WTC11 (cell line): Measurements from ENCODE around the gene MTHFS.

Experiments
- CREB1 ChIP-seq: sonication (generic); formaldehyde crosslinking; IDR thresholded peaks from 2 replicates; pipeline ENCODE4 v1.8.0; 2023; ENCODE audit warnings: mild to moderate bottlenecking, missing genetic modification reagents
- KAT7 ChIP-seq: sonication (generic); formaldehyde crosslinking; IDR thresholded peaks from 2 replicates; pipeline ENCODE4 v1.8.1; 2023; ENCODE audit warnings: missing genetic modification reagents, mild to moderate bottlenecking, borderline replicate concordance
- NFYB ChIP-seq: sonication (generic); formaldehyde crosslinking; conservative IDR thresholded peaks from 2 replicates; pipeline ENCODE4 v1.8.0; 2022; ENCODE audit warnings: low read depth, missing genetic modification reagents
- SP1 ChIP-seq: sonication (generic); formaldehyde crosslinking; conservative IDR thresholded peaks from 2 replicates; pipeline ENCODE4 v1.8.1; 2022; ENCODE audit warnings: missing genetic modification reagents
- TP53 ChIP-seq: sonication (generic); formaldehyde crosslinking; IDR thresholded peaks from 2 replicates; pipeline ENCODE4 v1.8.1; 2023; ENCODE audit warnings: mild to moderate bottlenecking, missing genetic modification reagents
- ZNF121 ChIP-seq: sonication (generic); formaldehyde crosslinking; IDR thresholded peaks from 2 replicates; pipeline ENCODE4 v1.8.0; 2023; ENCODE audit warnings: missing genetic modification reagents
- TF ChIP-seq, protein P1 (sequence below): sonication (generic); formaldehyde crosslinking; IDR thresholded peaks from 2 replicates; pipeline ENCODE4 v1.8.0; 2022; ENCODE audit warnings: mild to moderate bottlenecking, missing genetic modification reagents
- TF ChIP-seq, protein P2 (sequence below): sonication (generic); formaldehyde crosslinking; IDR thresholded peaks from 2 replicates; pipeline ENCODE4 v1.8.0; 2022; ENCODE audit warnings: mild to moderate bottlenecking, missing genetic modification reagents
- TF ChIP-seq, protein P3 (sequence below): fragments of 200-600 bp; IDR thresholded peaks from 2 replicates; pipeline ENCODE4 v1.8.0; 2022; ENCODE audit warnings: antibody characterized with exemption
- TF ChIP-seq, protein P4 (sequence below): sonication (generic); formaldehyde crosslinking; IDR thresholded peaks from 2 replicates; pipeline ENCODE4 v1.8.1; 2022; ENCODE audit warnings: missing genetic modification reagents, borderline replicate concordance
- TF ChIP-seq, protein P5 (sequence below): sonication (generic); formaldehyde crosslinking; conservative IDR thresholded peaks from 2 replicates; pipeline ENCODE4 v1.8.1; 2022; ENCODE audit warnings: mild to moderate bottlenecking, missing genetic modification reagents

DNA sequence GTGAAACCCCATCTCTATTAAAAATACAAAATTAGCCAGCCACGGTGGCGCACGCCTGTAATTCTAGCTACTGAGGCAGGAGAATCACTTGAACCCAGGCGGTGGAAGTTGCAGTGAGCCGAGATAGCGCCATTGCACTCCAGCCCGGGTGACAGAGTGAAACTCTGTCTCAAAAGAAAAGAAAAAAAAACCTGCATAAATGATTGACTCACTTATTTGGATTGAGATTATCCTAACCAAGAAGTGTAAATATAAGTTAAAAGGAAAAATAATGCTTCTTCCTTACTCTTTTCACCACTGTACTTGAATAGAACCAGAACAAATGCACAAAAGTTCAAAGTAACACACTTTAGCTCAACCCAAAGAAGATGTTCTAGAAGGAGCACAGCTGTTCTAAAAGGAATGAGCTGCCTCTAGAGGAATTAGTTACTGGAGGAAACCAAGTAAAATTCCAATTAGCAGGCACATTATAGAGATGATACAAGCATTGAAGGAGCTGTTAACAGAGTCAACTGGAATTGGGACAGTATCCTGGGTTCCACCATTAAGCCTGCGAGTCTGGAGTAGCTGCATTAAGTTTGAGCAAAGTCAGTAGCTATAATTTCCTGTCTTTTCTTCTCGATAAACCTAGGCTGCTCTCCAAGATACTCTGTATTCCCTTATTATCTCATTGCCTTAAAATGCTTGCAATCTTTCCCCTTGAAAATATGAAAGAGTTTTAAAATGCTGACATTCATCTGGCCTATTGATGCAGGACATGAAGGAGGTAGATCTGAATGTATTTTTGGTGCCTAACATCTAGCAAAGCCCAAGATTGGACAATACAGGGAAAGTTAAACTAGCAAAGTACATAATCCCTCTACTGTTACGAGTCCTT is 9.5 kb downstream of the MTHFS start:
- TF ChIP-seq, protein P1, sequence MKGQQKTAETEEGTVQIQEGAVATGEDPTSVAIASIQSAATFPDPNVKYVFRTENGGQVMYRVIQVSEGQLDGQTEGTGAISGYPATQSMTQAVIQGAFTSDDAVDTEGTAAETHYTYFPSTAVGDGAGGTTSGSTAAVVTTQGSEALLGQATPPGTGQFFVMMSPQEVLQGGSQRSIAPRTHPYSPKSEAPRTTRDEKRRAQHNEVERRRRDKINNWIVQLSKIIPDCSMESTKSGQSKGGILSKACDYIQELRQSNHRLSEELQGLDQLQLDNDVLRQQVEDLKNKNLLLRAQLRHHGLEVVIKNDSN (CRISPR knock-in tag), result no peak
- TF ChIP-seq SP1 (CRISPR knock-in tag), result no peak
- TF ChIP-seq, protein P2, sequence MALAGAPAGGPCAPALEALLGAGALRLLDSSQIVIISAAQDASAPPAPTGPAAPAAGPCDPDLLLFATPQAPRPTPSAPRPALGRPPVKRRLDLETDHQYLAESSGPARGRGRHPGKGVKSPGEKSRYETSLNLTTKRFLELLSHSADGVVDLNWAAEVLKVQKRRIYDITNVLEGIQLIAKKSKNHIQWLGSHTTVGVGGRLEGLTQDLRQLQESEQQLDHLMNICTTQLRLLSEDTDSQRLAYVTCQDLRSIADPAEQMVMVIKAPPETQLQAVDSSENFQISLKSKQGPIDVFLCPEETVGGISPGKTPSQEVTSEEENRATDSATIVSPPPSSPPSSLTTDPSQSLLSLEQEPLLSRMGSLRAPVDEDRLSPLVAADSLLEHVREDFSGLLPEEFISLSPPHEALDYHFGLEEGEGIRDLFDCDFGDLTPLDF (CRISPR knock-in tag), result no peak
- no peak for TF ChIP-seq CREB1 (CRISPR knock-in tag)
- TF ChIP-seq, protein P3, sequence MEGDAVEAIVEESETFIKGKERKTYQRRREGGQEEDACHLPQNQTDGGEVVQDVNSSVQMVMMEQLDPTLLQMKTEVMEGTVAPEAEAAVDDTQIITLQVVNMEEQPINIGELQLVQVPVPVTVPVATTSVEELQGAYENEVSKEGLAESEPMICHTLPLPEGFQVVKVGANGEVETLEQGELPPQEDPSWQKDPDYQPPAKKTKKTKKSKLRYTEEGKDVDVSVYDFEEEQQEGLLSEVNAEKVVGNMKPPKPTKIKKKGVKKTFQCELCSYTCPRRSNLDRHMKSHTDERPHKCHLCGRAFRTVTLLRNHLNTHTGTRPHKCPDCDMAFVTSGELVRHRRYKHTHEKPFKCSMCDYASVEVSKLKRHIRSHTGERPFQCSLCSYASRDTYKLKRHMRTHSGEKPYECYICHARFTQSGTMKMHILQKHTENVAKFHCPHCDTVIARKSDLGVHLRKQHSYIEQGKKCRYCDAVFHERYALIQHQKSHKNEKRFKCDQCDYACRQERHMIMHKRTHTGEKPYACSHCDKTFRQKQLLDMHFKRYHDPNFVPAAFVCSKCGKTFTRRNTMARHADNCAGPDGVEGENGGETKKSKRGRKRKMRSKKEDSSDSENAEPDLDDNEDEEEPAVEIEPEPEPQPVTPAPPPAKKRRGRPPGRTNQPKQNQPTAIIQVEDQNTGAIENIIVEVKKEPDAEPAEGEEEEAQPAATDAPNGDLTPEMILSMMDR, result no peak
- TF ChIP-seq, protein P4, sequence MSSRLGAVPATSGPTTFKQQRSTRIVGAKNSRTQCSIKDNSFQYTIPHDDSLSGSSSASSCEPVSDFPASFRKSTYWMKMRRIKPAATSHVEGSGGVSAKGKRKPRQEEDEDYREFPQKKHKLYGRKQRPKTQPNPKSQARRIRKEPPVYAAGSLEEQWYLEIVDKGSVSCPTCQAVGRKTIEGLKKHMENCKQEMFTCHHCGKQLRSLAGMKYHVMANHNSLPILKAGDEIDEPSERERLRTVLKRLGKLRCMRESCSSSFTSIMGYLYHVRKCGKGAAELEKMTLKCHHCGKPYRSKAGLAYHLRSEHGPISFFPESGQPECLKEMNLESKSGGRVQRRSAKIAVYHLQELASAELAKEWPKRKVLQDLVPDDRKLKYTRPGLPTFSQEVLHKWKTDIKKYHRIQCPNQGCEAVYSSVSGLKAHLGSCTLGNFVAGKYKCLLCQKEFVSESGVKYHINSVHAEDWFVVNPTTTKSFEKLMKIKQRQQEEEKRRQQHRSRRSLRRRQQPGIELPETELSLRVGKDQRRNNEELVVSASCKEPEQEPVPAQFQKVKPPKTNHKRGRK (CRISPR knock-in tag), result no peak
- TF ChIP-seq, protein P5, sequence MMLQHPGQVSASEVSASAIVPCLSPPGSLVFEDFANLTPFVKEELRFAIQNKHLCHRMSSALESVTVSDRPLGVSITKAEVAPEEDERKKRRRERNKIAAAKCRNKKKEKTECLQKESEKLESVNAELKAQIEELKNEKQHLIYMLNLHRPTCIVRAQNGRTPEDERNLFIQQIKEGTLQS (CRISPR knock-in tag), result no peak
- no peak for TF ChIP-seq NFYB (CRISPR knock-in tag)
- no peak for TF ChIP-seq KAT7 (CRISPR knock-in tag)
- no peak for TF ChIP-seq ZNF121 (CRISPR knock-in tag)
- no peak for TF ChIP-seq TP53 (CRISPR knock-in tag)
